M059J (cell line): Measurements from ENCODE around the gene HOGA1. TPM values are rescaled to one million over a fixed set of nuclear protein-coding genes. Genes with fewer than 3 reads are reported as not detected.

Source experiments
- DNase-seq: peaks from one replicate; pipeline ENCODE4 v3.0.0-alpha.2; 2012; ENCODE audit warnings: low read depth
- total RNA-seq: library from RNA; depleted of rRNA; stranded (reverse); fragments of >200 nt; shearing (Covaris generic); gene quantifications from 2 replicates; pipeline ENCODE4 v1.2.3, GENCODE V29; 2014; rRNA removed

Gene HOGA1
- total RNA-seq = 0.12 and 0.71 TPM in 2 replicates

- peak; percentile 58 for DNase-seq
Measured at GRCh38 chr10:97584060-97584797, at the start of gene HOGA1. Gene HOGA1 (plus strand): TSS chr10:97584389. CDS start chr10:97584704, 315 bp downstream.

DNA sequence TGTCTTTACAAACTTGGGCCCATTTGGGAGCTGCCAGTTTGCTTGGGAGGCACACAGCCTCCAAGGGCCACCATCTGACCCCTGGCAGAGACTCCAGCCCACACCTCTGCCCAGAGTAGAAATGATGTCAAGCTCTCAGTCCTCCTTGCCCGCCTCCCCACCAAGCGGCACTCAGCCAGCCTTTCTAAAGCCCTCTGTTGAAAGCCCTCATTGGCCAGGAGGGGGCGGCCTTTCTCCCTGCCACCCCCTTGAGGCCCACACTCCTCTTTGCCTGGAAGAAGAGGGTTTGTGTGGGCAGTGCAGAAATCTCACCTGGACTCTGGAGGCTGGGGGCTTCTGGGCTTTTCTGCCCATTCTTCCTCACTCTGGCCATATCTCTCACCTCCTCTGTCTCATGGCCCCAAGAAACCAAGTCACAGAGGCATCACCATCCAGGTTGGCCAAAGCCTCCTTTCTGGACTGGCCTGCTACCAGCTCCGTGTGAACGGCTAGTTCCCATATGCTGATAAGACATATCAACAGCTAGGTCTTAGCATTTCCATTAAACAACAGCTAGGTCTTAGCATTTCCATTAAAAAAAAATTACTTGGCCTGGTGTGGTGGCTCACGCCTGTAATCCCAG is 49.3 kb upstream of the HOGA1 start:
- no peak for DNase-seq

DNA sequence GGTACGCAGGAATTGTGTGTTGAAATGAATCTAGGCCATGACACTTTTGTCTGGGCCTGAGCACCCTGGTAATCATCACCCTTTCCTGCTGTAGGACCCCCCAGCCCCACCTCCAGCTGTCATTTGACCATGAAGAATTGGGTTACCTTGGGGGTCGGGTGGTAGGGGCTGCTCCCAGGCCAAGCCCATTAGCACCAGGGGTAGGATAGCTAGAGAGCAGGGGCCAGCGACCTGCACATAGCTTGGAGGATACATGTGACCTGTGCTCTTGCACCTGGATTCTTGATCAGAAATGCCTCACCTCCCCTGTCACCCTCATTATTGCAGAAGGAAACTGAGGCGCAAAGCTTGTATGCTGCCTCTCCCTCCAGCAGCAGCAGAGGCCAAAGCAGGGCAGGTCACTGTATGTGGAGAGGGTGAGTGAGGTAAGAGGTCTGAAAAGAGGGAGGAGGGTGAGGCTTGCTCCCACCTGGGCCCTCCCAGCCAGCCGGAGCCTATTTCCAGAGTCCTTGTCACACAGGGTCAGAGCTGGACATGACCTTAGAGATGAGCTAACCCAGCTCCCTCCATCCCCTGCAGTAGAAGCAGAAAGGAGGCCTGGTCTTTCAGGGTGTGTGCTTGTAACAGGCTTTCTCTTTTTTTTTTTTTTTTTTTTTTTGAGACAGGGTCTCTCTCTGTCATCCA is 46.9 kb upstream of the HOGA1 start:
- DNase-seq = no peak

GRCh38 chr10:97538411-97538810 is 45.8 kb upstream of the HOGA1 start:
- peak; percentile 35 for DNase-seq

DNA sequence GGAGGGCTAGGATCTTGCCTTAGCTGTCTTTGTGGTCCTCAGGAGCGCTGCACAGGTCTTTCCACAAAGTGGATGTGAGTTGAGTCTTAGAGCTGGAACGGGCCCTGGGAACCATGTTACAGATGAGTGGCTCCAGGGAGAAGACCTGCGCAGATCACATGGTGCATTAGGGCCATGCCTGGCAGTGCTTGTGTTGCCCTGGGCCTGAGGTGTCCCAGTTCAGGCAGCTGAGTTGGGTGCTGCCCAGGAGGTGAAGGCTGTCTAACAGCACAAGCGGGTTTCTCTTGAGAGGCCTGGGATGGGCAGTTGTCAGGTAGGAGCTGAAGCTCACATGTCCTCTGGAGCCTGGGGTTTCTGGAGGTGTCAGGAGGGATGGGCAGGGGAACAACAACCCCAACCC is 45.4 kb upstream of the HOGA1 start:
- DNase-seq = no peak

DNA sequence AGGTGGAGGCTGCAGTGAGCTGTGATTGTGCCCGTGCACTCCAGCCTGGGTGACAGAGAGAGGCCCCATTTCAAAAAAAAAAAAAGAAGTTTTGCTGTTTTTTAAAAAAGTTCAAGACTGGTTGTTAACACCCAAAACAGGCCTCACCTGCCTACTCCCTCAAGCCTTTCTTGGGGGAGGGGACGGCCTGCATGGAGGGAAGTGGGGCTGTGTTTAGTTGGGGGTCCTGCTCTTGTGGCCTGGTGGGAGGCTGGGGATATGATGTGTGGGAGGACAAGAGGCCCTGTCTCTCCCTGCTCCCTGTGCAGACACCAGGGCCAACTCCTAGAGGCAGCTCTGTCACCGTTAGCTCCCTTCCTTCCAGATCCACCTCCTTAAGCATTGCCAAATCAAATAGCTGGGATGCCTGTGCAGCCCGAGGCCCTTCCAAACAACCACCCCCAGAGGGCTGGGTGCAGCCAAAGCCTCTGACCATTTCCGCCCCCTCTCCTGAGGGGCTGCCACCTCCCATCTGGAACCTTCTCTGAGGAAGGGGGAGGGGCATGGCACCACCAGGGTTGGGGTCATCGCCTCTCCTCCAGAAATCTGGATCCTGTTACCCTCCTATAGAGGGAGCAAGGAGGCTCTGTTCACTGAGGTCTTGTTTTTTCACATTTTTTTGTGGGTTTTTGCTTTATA is 44.5 kb upstream of the HOGA1 start:
- peak; percentile 54 for DNase-seq

GRCh38 chr10:97540669-97541500 is 43.3 kb upstream of the HOGA1 start:
- no peak for DNase-seq

DNA sequence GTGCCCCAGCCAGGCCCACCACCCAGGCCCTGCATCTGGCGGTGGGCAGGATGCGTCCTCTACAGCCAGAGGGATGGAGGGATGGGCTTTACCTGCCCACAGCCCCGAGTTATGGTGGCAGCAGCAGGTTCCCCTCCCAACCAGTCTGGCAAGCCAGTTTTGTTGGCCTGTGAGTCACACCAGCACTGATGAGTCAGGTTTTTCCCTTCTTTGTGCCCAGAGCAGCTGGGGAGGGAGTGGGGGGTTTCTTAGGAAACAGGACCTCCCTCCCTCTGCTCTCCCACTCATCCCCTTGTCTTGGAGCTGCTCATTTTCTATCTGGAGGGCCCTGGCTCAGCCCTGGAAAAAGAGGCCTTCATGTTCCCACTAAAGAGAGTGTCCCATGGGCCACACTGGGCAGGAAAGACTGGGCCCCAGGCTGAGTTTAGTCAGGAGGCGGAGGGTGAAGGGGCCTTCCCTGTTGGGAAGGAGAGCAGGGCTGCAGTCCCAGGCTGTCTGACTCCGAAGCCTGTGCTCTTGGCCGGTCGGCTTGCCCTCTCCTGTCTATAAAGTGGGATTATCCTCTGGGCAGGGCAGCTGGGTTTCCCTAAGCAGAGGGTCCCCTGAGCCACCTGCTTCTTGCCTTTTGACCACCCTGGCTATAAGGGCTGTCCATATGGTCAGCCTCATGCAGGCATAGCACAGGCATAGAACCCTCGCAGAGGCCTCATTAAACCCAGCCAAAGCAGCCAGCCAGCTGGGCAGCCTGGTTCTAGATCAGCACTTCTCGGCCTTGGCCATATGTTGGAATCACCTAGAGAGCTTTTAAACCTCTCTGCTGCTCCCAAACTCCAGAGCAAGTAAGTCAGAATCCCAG is 41.8 kb upstream of the HOGA1 start:
- peak; percentile 95 for DNase-seq

GRCh38 chr10:97543025-97543546 is 41.1 kb upstream of the HOGA1 start:
- DNase-seq = peak; percentile 98

- DNase-seq = no peak
Measured at GRCh38 chr10:97546456-97547270, 37.5 kb upstream of the HOGA1 start.

DNA sequence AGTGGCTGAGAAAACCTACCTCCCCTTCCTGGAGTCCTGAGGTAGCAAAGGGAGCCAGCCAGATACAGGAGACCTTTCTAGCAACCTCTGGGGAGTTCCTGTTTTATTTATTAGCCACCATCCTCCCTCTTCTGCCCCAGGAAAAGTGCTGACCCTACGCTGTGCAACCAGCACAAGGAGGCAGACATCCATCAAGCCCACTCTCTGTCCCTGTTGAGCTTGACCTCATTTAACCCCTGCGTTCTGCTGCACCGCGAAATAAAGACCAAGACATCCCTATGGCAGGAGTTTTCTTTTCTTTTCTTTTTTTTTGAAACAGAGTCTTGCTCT is 37.0 kb upstream of the HOGA1 start:
- DNase-seq = no peak

GRCh38 chr10:97547962-97548361 is 36.2 kb upstream of the HOGA1 start:
- DNase-seq = no peak

DNA sequence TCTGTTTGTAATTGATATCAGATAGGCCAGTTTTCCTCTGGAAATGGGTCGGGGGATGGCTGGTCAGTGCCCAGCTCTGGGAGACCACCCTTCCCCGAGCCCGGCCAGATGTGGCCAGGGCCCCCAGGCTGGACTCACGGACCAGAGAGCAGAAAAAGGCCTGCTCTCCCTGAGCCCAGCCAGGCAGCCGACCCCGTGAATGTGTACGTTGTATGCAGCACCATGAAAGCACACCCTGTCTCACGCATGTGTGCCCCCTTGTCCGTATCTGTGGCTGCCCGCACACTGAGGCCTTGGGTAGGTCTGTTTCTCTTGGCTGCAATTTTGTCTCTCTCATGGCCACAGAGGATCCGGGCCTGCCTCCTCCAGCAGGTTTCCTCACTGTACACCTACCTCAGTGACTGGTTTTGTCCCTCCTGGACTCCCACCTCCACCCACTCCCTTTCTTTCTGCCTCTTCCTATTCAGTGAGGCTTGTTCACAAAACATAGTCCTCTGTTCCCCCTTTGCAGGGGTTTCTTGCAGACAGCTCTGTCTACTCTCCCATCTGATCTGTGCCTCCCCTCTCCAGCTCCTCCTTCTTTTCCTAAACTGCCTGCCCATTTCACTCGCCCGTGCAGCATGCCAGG is 35.2 kb upstream of the HOGA1 start:
- DNase-seq = no peak

GRCh38 chr10:97549587-97550322 is 34.4 kb upstream of the HOGA1 start:
- DNase-seq = no peak

GRCh38 chr10:97550336-97551149 is 33.6 kb upstream of the HOGA1 start:
- DNase-seq = no peak

GRCh38 chr10:97551271-97551670 is 32.9 kb upstream of the HOGA1 start:
- no peak for DNase-seq

- DNase-seq = peak; percentile 70
Measured at GRCh38 chr10:97553575-97554031, 30.6 kb upstream of the HOGA1 start.
